ENCODE results near the gene LHFPL2. TPM values are rescaled to one million over a fixed set of nuclear protein-coding genes. Genes with fewer than 3 reads are reported as not detected.

Gene LHFPL2
- total and polyA plus RNA-seq, 2 donors from 2014 or later: 1.8 to 12.6 TPM

- Histone ChIP-seq H3K9ac (ENCODE audit: low read length in 3 of 3) (no peak overlapping the region), H3K9me3 (ENCODE audit: control insufficient read depth in 2 of 3, insufficient read depth in 1 of 3, low read length in 3 of 3) (no peaks in the 10 kb centered on the region), H3K27me3 (ENCODE audit: control insufficient read depth, insufficient read depth, low read length) (no peaks in the 10 kb centered on the region), H3K36me3 (ENCODE audit: control insufficient read depth in 2 of 3, insufficient read depth in 3 of 3, low read length in 3 of 3) (no peaks in the 10 kb centered on the region), H3K4me1 (ENCODE audit: control insufficient read depth in 2 of 3, insufficient read depth in 2 of 3, low read depth in 1 of 3, low read length in 3 of 3) (peaks cover 0 to 9% (median 0%) of the 10 kb centered on the region in 3 donors), H3K4me3 (ENCODE audit: low read length in 3 of 3) (no peak overlapping the region), H3K27ac (ENCODE audit: low read depth in 2 of 2, low read length in 2 of 2) (no peak overlapping the region)
- DNase-seq (no peak), FAIRE-seq (no peak)
- intact Hi-C loops (cut with DNase I): no loop called here
- TF ChIP-seq CTCF (IDR thresholded peaks at IDR 0.05; ENCODE audit: borderline replicate concordance, extremely low read depth, insufficient read depth): no peak
These were observed 110.2 kb downstream of the LHFPL2 start for GRCh38 chr5:78538240-78538850.

GRCh38 chr5:78537821-78538220, 110.8 kb downstream of the LHFPL2 start:
- no peak overlapping the region for H3K4me3 ChIP-seq (ENCODE audit: low read length in 3 of 3)
- FAIRE-seq: no peak
- no peaks in the 10 kb centered on the region for H3K36me3 ChIP-seq (ENCODE audit: control insufficient read depth in 2 of 3, insufficient read depth in 3 of 3, low read length in 3 of 3)
- intact Hi-C loops (cut with DNase I): no loop called here
- H3K27me3 ChIP-seq (ENCODE audit: control insufficient read depth, insufficient read depth, low read length): no peaks in the 10 kb centered on the region
- no peak overlapping the region for H3K27ac ChIP-seq (ENCODE audit: low read depth in 2 of 2, low read length in 2 of 2)
- H3K9me3 ChIP-seq (ENCODE audit: control insufficient read depth in 2 of 3, insufficient read depth in 1 of 3, low read length in 3 of 3): no peaks in the 10 kb centered on the region
- H3K9ac ChIP-seq (ENCODE audit: low read length in 3 of 3): no peak overlapping the region
- peak; percentile 63 for TF ChIP-seq CTCF (IDR thresholded peaks at IDR 0.05; ENCODE audit: borderline replicate concordance, extremely low read depth, insufficient read depth)
- peak in 3 of 5 donors; percentile 55 to 82 (median 71) for DNase-seq
- peaks cover 0 to 9% (median 0%) of the 10 kb centered on the region in 3 donors for H3K4me1 ChIP-seq (ENCODE audit: control insufficient read depth in 2 of 3, insufficient read depth in 2 of 3, low read depth in 1 of 3, low read length in 3 of 3)

- H3K9ac ChIP-seq (ENCODE audit: low read length in 3 of 3): no peak overlapping the region
- no peak for FAIRE-seq
- no peak for TF ChIP-seq CTCF (IDR thresholded peaks at IDR 0.05; ENCODE audit: borderline replicate concordance, extremely low read depth, insufficient read depth)
- H3K27me3 ChIP-seq (ENCODE audit: control insufficient read depth, insufficient read depth, low read length): no peaks in the 10 kb centered on the region
- DNase-seq: no peak
- H3K36me3 ChIP-seq (ENCODE audit: control insufficient read depth in 2 of 3, insufficient read depth in 3 of 3, low read length in 3 of 3): no peaks in the 10 kb centered on the region
- H3K27ac ChIP-seq (ENCODE audit: low read depth in 2 of 2, low read length in 2 of 2): no peak overlapping the region
- H3K9me3 ChIP-seq (ENCODE audit: control insufficient read depth in 2 of 3, insufficient read depth in 1 of 3, low read length in 3 of 3): no peaks in the 10 kb centered on the region
- intact Hi-C loops (cut with DNase I): no loop called here
- H3K4me1 ChIP-seq (ENCODE audit: control insufficient read depth in 2 of 3, insufficient read depth in 2 of 3, low read depth in 1 of 3, low read length in 3 of 3): peaks cover 0 to 9% (median 0%) of the 10 kb centered on the region in 3 donors
- H3K4me3 ChIP-seq (ENCODE audit: low read length in 3 of 3): no peak overlapping the region
These were observed 111.2 kb downstream of the LHFPL2 start for GRCh38 chr5:78537411-78537810.

All from kidney (tissue), 14 donors.